Osteocyte (in vitro differentiated cells): ENCODE results near the gene SLCO3A1. TPM values are rescaled to one million over a fixed set of nuclear protein-coding genes. Genes with fewer than 3 reads are reported as not detected.
"Not testable (repeated sequence)": the region's sequence is repeated elsewhere in the genome, so short reads cannot be mapped to it uniquely, and the experiment has no call there.

Experiments used
- DNase-seq: peaks from one replicate; pipeline ENCODE4 v3.0.0; 2021; ENCODE audit warnings: mixed read lengths; ENCODE audit not compliant: unreplicated experiment; ENCODE audit errors: extremely low spot score
- H3K27ac Mint-ChIP-seq: one replicate; pipeline ENCODE4 v1.8.0; 2021; ENCODE audit warnings: mild to moderate bottlenecking, mixed read lengths; ENCODE audit not compliant: unreplicated experiment
- H3K27me3 Mint-ChIP-seq: one replicate; pipeline ENCODE4 v1.8.0; 2021; ENCODE audit warnings: mixed read lengths; ENCODE audit not compliant: unreplicated experiment
- H3K36me3 Mint-ChIP-seq: one replicate; pipeline ENCODE4 v1.8.0; 2021; ENCODE audit warnings: mixed read lengths; ENCODE audit not compliant: unreplicated experiment
- H3K4me1 Mint-ChIP-seq: one replicate; pipeline ENCODE4 v1.8.0; 2021; ENCODE audit warnings: mixed read lengths; ENCODE audit not compliant: unreplicated experiment
- H3K4me3 Mint-ChIP-seq: one replicate; pipeline ENCODE4 v1.8.0; 2021; ENCODE audit warnings: mild to moderate bottlenecking, moderate library complexity, mixed read lengths; ENCODE audit not compliant: unreplicated experiment
- H3K9me3 Mint-ChIP-seq: one replicate; pipeline ENCODE4 v1.8.0; 2021; ENCODE audit warnings: mixed read lengths; ENCODE audit not compliant: unreplicated experiment
- total RNA-seq: library from RNA; stranded (reverse); gene quantifications from 2 replicates; pipeline ENCODE4 v1.2.1, GENCODE V29; 2021
- TF ChIP-seq, protein P1 (sequence below): fragments of 200-600 bp; sonication (generic); IDR thresholded peaks from 2 replicates; pipeline ENCODE4 v1.5.0; 2021; ENCODE audit warnings: antibody characterized with exemption, mild to moderate bottlenecking, moderate library complexity

Gene SLCO3A1
- total RNA-seq, 1 donor from 2014 or later: 1.3 TPM

DNA sequence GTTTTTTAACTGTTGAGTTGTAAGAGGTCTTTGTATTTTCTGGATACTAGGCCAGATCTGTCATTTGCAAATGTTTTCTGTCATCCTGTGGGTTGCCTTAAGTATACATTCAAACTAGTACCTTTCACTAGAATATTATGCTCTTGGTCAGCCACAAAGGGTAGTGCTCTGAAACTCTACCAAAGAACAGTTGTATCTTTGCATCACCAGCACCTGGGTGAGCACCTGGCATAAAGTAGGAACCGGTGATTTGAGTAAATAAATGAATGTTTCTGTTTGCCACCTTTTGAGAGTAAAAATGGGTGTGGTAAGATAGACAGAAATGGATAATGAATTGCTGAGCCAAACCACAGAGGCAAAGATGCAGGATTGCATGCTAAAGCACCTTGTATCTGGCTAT is 98.7 kb downstream of the SLCO3A1 start:
- TF ChIP-seq, protein P1, sequence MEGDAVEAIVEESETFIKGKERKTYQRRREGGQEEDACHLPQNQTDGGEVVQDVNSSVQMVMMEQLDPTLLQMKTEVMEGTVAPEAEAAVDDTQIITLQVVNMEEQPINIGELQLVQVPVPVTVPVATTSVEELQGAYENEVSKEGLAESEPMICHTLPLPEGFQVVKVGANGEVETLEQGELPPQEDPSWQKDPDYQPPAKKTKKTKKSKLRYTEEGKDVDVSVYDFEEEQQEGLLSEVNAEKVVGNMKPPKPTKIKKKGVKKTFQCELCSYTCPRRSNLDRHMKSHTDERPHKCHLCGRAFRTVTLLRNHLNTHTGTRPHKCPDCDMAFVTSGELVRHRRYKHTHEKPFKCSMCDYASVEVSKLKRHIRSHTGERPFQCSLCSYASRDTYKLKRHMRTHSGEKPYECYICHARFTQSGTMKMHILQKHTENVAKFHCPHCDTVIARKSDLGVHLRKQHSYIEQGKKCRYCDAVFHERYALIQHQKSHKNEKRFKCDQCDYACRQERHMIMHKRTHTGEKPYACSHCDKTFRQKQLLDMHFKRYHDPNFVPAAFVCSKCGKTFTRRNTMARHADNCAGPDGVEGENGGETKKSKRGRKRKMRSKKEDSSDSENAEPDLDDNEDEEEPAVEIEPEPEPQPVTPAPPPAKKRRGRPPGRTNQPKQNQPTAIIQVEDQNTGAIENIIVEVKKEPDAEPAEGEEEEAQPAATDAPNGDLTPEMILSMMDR: no peak
- Mint-ChIP-seq H3K4me3 (no peak overlapping the region), H3K36me3 (no peaks in the 10 kb centered on the region), H3K9me3 (no peaks in the 10 kb centered on the region), H3K27me3 (peaks cover 5% of the 10 kb centered on the region), H3K27ac (no peak overlapping the region), H3K4me1 (peaks cover 3% of the 10 kb centered on the region)
- DNase-seq: no peak

GRCh38 chr15:91953432-91953831 is 99.9 kb downstream of the SLCO3A1 start:
- DNase-seq: no peak
- TF ChIP-seq, protein P1: no peak
- Mint-ChIP-seq H3K4me1 (peaks cover 3% of the 10 kb centered on the region), H3K4me3 (no peak overlapping the region), H3K27me3 (no peaks in the 10 kb centered on the region), H3K27ac (no peak overlapping the region), H3K9me3 (no peaks in the 10 kb centered on the region), H3K36me3 (no peaks in the 10 kb centered on the region)

- H3K4me3 Mint-ChIP-seq: no peak overlapping the region
- H3K36me3 Mint-ChIP-seq: no peaks in the 10 kb centered on the region
- no peaks in the 10 kb centered on the region for H3K27me3 Mint-ChIP-seq
- no peaks in the 10 kb centered on the region for H3K9me3 Mint-ChIP-seq
- H3K27ac Mint-ChIP-seq: no peak overlapping the region
- no peak for DNase-seq
- TF ChIP-seq, protein P1: no peak
- peaks cover 3% of the 10 kb centered on the region for H3K4me1 Mint-ChIP-seq
These were observed 100.8 kb downstream of the SLCO3A1 start for GRCh38 chr15:91954292-91954691.

DNA sequence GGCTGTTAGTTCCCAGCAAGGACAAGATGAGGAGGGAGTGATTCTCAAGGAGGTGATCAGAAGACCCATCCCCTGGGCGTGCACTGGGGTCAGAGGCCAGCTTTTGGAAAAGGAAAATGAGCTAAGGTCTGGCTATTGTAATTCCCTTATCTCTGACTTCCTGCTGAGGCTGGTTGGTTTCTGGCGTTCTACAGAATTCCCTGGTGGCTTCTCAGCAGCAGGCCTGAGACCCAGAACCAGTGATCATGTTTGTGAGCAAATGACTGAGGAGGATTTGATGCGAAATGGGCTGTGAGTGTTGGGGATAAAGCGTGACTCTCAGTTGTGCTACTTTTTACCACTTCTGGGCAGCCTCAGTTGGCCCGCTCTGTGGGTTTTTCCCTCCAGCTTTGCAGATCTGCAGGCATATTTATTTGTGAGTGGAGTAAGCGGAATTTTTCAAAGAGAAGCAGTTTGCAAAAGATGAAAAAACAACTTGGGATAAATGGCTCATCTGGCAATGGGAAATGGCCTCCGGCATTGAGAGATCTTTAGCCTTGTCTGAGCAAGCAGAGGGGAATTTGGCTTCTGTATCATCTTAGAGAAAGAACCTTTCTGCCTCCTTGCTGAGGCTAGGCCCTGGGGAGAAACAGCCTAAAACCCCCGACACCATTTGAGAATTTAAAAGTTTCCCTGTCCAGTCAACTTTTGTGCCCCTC is 102.7 kb downstream of the SLCO3A1 start:
- Mint-ChIP-seq H3K4me3 (no peak overlapping the region), H3K9me3 (no peaks in the 10 kb centered on the region), H3K27me3 (no peaks in the 10 kb centered on the region), H3K4me1 (peaks cover 3% of the 10 kb centered on the region), H3K27ac (no peak overlapping the region), H3K36me3 (no peaks in the 10 kb centered on the region)
- no peak for DNase-seq
- TF ChIP-seq, protein P1: no peak

DNA sequence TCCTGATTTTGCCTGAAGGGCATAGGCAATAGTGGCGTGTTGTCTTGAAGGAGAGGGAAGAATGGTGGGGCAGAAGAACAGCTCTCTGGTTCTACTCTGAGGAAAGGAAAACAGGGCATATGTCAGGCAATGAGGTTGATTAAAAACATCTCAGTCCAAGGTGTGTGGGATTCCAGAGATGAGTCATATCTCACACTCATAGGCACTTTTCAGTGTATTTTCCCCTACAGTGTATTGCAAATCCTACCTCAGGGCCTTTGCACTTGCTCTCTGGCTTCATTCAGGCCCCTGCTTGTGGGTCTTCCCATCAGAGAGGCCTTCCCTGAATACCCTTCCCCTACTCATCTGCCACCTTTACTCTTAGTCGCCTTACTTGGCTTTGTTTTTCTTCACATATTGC is 107.8 kb downstream of the SLCO3A1 start:
- Mint-ChIP-seq H3K27ac (no peak overlapping the region), H3K4me3 (no peak overlapping the region), H3K36me3 (no peaks in the 10 kb centered on the region), H3K27me3 (no peaks in the 10 kb centered on the region), H3K4me1 (peaks cover 9% of the 10 kb centered on the region), H3K9me3 (peaks cover 3% of the 10 kb centered on the region)
- TF ChIP-seq, protein P1: no peak
- no peak for DNase-seq

DNA sequence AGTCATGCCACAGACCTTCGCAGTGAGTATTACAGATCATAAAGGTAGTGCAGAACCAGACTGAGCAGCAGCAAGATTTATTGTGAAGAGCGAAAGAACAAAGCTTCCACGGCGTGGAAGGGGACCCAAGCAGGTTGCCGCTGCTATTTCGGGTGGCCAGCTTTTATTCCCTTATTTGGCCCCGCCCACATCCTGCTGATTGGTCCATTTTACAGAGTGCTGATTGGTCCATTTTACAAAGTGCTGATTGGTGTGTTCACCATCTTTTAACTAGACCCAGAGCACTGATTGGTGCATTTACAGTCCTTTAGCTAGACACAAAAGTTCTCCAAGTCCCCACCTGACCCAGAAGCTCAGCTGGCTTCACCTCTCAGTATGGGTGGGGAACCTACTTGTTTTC is 110.2 kb downstream of the SLCO3A1 start:
- not testable (repeated sequence) for DNase-seq, H3K9me3 Mint-ChIP-seq, H3K4me3 Mint-ChIP-seq, H3K4me1 Mint-ChIP-seq, H3K27ac Mint-ChIP-seq, H3K36me3 Mint-ChIP-seq, H3K27me3 Mint-ChIP-seq
